Liver (tissue), 3 donors: Measurements from ENCODE around the gene B4GALT2.

ENCODE experiments used
- ATF3 ChIP-seq: IDR thresholded peaks from 2 replicates; pipeline ENCODE4 v1.6.1; 2016; ENCODE audit warnings: antibody characterized with exemption
- CTCF ChIP-seq: fragments of 150-350 bp; IDR thresholded peaks from 2 replicates; pipeline ENCODE4 v1.5.1; 2017; ENCODE audit warnings: improper control_type of control experiment, low read depth, low read length; ENCODE audit not compliant: missing input control
- FOXA1 ChIP-seq: IDR thresholded peaks from 2 replicates; pipeline ENCODE4 v1.6.1; 2016; ENCODE audit warnings: antibody characterized with exemption
- FOXA2 ChIP-seq: IDR thresholded peaks from 2 replicates; pipeline ENCODE4 v1.6.1; 2016; ENCODE audit warnings: antibody characterized with exemption
- GABPA ChIP-seq, 2 donors: IDR thresholded peaks in 1 of 2; conservative IDR thresholded peaks in 1 of 2; 2 replicates each; pipeline ENCODE4 v1.6.1; 2016; ENCODE audit warnings: antibody characterized with exemption in 2 of 2, mild to moderate bottlenecking in 1 of 2, moderate library complexity in 1 of 2
- HNF4G ChIP-seq: IDR thresholded peaks from 2 replicates; pipeline ENCODE4 v1.6.1; 2016; ENCODE audit warnings: antibody characterized with exemption
- JUND ChIP-seq, 2 donors: IDR thresholded peaks; 2 replicates each; pipeline ENCODE4 v1.6.1; 2016; ENCODE audit warnings: antibody characterized with exemption in 2 of 2
- MAX ChIP-seq: IDR thresholded peaks from 2 replicates; pipeline ENCODE4 v1.6.1; 2016; ENCODE audit warnings: antibody characterized with exemption
- RAD21 ChIP-seq, 2 donors: IDR thresholded peaks; 2 replicates each; pipeline ENCODE4 v1.6.1; 2016; ENCODE audit warnings: antibody characterized with exemption in 2 of 2, mild to moderate bottlenecking in 2 of 2
- REST ChIP-seq: IDR thresholded peaks from 2 replicates; pipeline ENCODE4 v1.6.1; 2016; ENCODE audit warnings: antibody characterized with exemption, mild to moderate bottlenecking
- RXRA ChIP-seq, 2 donors: IDR thresholded peaks; 2 replicates each; pipeline ENCODE4 v1.6.1; 2017 to 2018; ENCODE audit warnings: antibody characterized with exemption in 2 of 2, mild to moderate bottlenecking in 1 of 2
- SP1 ChIP-seq: IDR thresholded peaks from 2 replicates; pipeline ENCODE4 v1.6.1; 2018; ENCODE audit warnings: antibody characterized with exemption, mild to moderate bottlenecking
- TAF1 ChIP-seq: conservative IDR thresholded peaks from 2 replicates; pipeline ENCODE4 v1.6.1; 2016; ENCODE audit warnings: antibody characterized with exemption, mild to moderate bottlenecking
- YY1 ChIP-seq: IDR thresholded peaks from 2 replicates; pipeline ENCODE4 v1.6.1; 2016; ENCODE audit warnings: antibody characterized with exemption, mild to moderate bottlenecking
- donor health status: healthy.
- donor health status: healthy.

- TF ChIP-seq CTCF (no peak), JUND (IDR thresholded peaks at IDR 0.05) (no peak), FOXA2 (no peak), HNF4G (no peak), MAX (no peak), RAD21 (IDR thresholded peaks at IDR 0.05) (no peak), GABPA (IDR thresholded peaks at IDR 0.05 in 1 of 2, conservative IDR thresholded peaks at IDR 0.05 in 1 of 2) (no peak), FOXA1 (no peak), ATF3 (no peak), TAF1 (no peak), REST (no peak), YY1 (no peak), RXRA (IDR thresholded peaks at IDR 0.05) (no peak), SP1 (no peak)
Observed at GRCh38 chr1:44010935-44011471, 32.0 kb downstream of the B4GALT2 start.
